ENCODE measurements around the gene SULT1A4.
A peak's percentile ranks its signal among the peaks of the same experiment; 100 is the strongest.
"Not testable (repeated sequence)": the region's sequence is repeated elsewhere in the genome, so short reads cannot be mapped to it uniquely, and the experiment has no call there.

Gene SULT1A4

GRCh38 chr16:29459706-29460646 is at the start of gene SULT1A4:
SULT1A4 (plus strand) TSS chr16:29459913; CDS start chr16:29461386, 1,473 bp downstream.
- DNase-seq = not testable (repeated sequence)

GRCh38 chr16:29423587-29423986 is 36.1 kb upstream of the SULT1A4 start:
- not testable (repeated sequence) for DNase-seq

- DNase-seq = not testable (repeated sequence)
These were observed 34.3 kb upstream of the SULT1A4 start for GRCh38 chr16:29425390-29425789.

GRCh38 chr16:29453754-29454153 is 6.0 kb upstream of the SULT1A4 start:
- DNase-seq = not testable (repeated sequence)

GRCh38 chr16:29454269-29454668 is 5.4 kb upstream of the SULT1A4 start, which contains the start of the genes BOLA2 and SLX1B:
BOLA2 (minus strand) TSS chr16:29454351; CDS start chr16:29454253, 98 bp downstream.
SLX1B (plus strand) TSS chr16:29454533.
- DNase-seq = not testable (repeated sequence)

GRCh38 chr16:29454828-29455227 is 4.9 kb upstream of the SULT1A4 start:
- not testable (repeated sequence) for DNase-seq

GRCh38 chr16:29457660-29458059 is 2.1 kb upstream of the SULT1A4 start:
- DNase-seq = not testable (repeated sequence)

GRCh38 chr16:29460647-29461030 is 926 bp downstream of the SULT1A4 start:
- not testable (repeated sequence) for DNase-seq

- DNase-seq = not testable (repeated sequence)
These were observed 6.5 kb downstream of the SULT1A4 start for GRCh38 chr16:29465985-29466824.

GRCh38 chr16:29466904-29467303 is 7.2 kb downstream of the SULT1A4 start:
- DNase-seq = not testable (repeated sequence)

- not testable (repeated sequence) for DNase-seq
These were observed 8.1 kb downstream of the SULT1A4 start for GRCh38 chr16:29467654-29468366.

- DNase-seq = peak; percentile 12 to 13
These were observed 9.9 kb downstream of the SULT1A4 start for GRCh38 chr16:29469660-29470059.

GRCh38 chr16:29472065-29472464 is 12.4 kb downstream of the SULT1A4 start:
- DNase-seq = not testable (repeated sequence)

GRCh38 chr16:29482276-29482675 is 22.6 kb downstream of the SULT1A4 start:
- peak in 1 of 2 experiments; percentile 1 for DNase-seq

GRCh38 chr16:29506308-29506707 is 46.6 kb downstream of the SULT1A4 start, which contains the start of gene NPIPB12:
NPIPB12 (minus strand) TSS chr16:29506408.
- not testable (repeated sequence) for DNase-seq
